NCI-H510A (cell line): ENCODE data around the gene APOC3.
A peak's percentile ranks its signal among the peaks of the same experiment; 100 is the strongest.
"Not testable (repeated sequence)": the region's sequence is repeated elsewhere in the genome, so short reads cannot be mapped to it uniquely, and the experiment has no call there.

ENCODE experiments used
- DNase-seq: peaks from one replicate; lab custom pipeline; 2025; lab: John Stamatoyannopoulos, UW

The APOC3 gene

DNA sequence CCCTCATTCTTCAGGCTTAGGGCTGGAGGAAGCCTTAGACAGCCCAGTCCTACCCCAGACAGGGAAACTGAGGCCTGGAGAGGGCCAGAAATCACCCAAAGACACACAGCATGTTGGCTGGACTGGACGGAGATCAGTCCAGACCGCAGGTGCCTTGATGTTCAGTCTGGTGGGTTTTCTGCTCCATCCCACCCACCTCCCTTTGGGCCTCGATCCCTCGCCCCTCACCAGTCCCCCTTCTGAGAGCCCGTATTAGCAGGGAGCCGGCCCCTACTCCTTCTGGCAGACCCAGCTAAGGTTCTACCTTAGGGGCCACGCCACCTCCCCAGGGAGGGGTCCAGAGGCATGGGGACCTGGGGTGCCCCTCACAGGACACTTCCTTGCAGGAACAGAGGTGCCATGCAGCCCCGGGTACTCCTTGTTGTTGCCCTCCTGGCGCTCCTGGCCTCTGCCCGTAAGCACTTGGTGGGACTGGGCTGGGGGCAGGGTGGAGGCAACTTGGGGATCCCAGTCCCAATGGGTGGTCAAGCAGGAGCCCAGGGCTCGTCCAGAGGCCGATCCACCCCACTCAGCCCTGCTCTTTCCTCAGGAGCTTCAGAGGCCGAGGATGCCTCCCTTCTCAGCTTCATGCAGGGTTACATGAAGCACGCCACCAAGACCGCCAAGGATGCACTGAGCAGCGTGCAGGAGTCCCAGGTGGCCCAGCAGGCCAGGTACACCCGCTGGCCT, 641 bp downstream of the APOC3 start:
- no peak for DNase-seq

- DNase-seq = no peak
Observed at GRCh38 chr11:116831790-116832349, 2.2 kb downstream of the APOC3 start.

- DNase-seq = no peak
Observed at GRCh38 chr11:116832350-116833290, 2.9 kb downstream of the APOC3 start.

DNA sequence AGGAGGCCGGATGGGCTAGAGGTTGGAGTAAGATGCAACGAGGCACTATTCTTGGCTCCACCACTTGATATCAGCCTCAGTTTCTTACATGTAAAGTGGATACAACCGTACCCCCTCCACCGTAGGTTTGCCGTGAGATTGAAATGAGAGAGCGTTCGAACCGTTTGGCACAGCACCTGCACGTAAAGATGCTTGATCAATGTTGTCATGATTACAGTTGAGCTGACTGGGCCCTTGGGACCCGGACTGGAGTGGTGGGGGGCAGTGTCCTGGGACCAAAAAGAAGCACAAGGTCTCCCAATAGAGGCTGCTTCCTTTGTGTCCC, 3.7 kb downstream of the APOC3 start:
- no peak for DNase-seq

GRCh38 chr11:116833816-116834534, 4.3 kb downstream of the APOC3 start:
- no peak for DNase-seq

- not testable (repeated sequence) for DNase-seq
Observed at GRCh38 chr11:116834535-116835041, 4.9 kb downstream of the APOC3 start.

GRCh38 chr11:116835042-116835772, 5.5 kb downstream of the APOC3 start:
- DNase-seq = no peak

- DNase-seq = peak; percentile 90
Observed at GRCh38 chr11:116835791-116836631, 6.3 kb downstream of the APOC3 start.

GRCh38 chr11:116836632-116836991, 6.9 kb downstream of the APOC3 start:
- DNase-seq = no peak

GRCh38 chr11:116837231-116838091, 7.8 kb downstream of the APOC3 start, which contains the start of gene APOA1:
TSS of gene APOA1 (minus strand) at chr11:116837622. CDS start at chr11:116837387, 235 bp downstream.
- no peak for DNase-seq

DNA sequence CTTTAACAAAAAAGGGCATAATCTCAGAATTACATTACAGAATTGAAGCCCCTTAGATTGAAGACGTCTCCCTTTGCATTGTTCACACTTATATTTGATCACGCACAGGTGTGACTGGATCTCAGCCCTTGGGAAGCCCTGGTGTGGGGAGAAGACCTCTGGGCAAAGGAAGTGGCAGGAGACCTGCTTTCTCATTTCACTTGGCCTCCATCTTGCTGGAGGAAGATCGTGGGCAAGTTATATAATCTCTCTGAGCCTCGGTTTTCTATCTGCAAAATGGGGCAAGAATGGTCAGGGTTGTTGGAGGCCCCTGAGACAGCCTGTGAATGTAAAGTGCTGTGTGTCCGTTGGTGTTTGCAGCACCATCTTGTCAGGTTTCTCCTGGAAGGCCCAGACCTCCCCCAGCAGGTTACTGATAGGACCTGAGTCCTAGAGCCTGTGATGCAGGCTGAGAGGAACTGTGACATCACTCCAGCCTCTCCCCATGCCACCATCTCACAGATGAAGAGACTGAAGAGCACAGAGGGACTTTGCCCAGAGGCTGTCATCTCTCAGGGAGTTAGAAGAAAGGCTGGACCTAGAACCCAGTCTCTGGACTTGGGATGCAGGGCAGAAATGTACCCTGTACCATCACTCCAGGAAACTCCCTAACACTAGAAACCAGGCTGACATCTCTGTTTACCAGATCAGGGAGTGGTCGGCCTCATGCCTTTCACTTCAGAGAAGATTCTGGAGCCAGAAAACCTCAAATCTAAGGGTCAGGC, 8.8 kb downstream of the APOC3 start:
- DNase-seq = no peak

DNA sequence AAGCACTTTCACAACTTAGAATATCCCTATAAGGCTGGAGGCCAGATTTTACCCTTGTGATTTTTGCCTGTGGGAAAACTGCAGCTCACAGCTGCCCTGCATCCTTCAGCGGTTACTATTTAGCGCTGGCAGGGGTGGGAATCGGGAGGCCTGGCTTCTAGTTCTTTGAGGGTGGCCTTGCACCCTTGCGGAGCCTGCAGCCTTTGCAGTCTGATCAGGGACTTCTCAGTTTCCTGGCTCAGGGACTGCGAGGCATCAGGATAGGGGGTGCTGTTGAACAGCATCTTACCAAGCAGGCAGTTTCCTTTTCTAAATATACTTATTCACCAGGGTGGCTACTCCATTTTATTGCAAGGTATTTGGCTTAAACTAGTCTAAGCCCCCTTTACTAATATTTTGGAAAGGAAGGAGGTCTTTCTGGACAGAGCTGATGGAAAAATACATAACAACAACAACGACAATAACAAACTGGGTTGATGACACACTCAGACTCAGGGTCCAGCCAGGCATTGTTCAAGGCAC, 10.6 kb downstream of the APOC3 start:
- DNase-seq = no peak

DNA sequence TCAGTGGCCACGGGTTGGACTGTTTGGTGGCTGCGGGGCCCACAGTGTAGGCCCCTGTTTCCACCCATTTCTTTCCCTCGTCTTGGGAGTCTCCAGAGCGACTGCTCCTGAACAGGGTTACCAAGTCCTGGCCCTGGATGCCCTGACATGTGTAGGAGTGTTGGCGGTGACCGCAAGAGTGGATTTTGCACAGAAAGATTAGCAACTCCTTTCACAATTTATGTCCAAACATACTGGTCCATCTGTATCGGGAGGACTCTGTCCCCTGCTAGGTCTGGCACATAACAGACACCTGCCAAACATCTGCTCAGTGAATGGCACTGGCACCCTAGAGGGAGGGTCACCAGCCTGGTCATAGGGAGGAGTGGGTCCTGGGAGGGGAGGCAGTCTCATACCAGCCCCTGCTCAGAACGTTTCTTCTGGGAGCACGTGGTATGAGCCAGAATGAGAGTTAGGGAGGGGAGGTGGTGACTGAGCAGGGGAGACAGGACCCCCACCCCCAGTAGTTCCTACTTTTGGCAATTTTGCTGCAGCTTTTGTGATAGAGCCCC, 11.1 kb downstream of the APOC3 start:
- no peak for DNase-seq

DNA sequence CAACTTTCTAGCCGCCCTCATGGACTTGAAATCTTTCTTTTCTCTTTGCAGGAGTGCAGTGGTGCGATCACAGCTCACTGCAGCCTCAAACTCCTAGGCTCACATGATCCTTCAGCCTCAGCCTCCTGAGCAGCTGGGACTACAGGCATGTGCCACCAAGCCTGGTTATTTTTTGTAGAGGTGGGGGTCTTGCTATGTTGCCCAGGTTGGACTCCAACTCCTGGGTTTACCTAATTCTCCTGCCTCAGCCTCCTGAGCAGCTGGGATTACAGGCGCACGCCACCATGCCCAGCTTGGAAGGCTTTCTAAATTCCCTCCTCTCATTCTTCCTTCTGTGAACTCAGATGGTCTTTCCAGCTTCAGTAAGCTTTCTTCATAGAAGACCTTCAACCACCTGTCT, 12.4 kb downstream of the APOC3 start:
- DNase-seq = no peak

GRCh38 chr11:116842909-116843308, 13.2 kb downstream of the APOC3 start:
- no peak for DNase-seq

- DNase-seq = no peak
Observed at GRCh38 chr11:116843661-116844060, 14.0 kb downstream of the APOC3 start.

GRCh38 chr11:116844722-116845121, 15.0 kb downstream of the APOC3 start:
- no peak for DNase-seq

GRCh38 chr11:116847612-116848011, 17.9 kb downstream of the APOC3 start:
- DNase-seq = no peak
